Measurements from ENCODE around the gene DPP6.
"Not testable (repeated sequence)": the region's sequence is repeated elsewhere in the genome, so short reads cannot be mapped to it uniquely, and the experiment has no call there.

The DPP6 gene

GRCh38 chr7:154072395-154073181 lies 20.4 kb downstream of the DPP6 start:
- in situ Hi-C loops (cut with MboI; ENCODE audit: low sequenced_read_pairs): not testable (repeated sequence)

- in situ Hi-C loops (cut with MboI; ENCODE audit: low sequenced_read_pairs): not testable (repeated sequence)
These were observed 26.3 kb downstream of the DPP6 start for GRCh38 chr7:154078523-154078922.

GRCh38 chr7:154080249-154080648 lies 28.1 kb downstream of the DPP6 start:
- in situ Hi-C loops (cut with MboI; ENCODE audit: low sequenced_read_pairs): not testable (repeated sequence)

GRCh38 chr7:154087037-154087725 lies 35.0 kb downstream of the DPP6 start:
- in situ Hi-C loops (cut with MboI; ENCODE audit: low sequenced_read_pairs): not testable (repeated sequence)

- in situ Hi-C loops (cut with MboI; ENCODE audit: low sequenced_read_pairs): not testable (repeated sequence)
These were observed 39.9 kb downstream of the DPP6 start for GRCh38 chr7:154092093-154092492.

- in situ Hi-C loops (cut with MboI; ENCODE audit: low sequenced_read_pairs): not testable (repeated sequence)
These were observed 43.0 kb downstream of the DPP6 start for GRCh38 chr7:154095201-154095600.

GRCh38 chr7:154105063-154105462 lies 52.9 kb downstream of the DPP6 start:
- in situ Hi-C loops (cut with MboI; ENCODE audit: low sequenced_read_pairs): not testable (repeated sequence)

GRCh38 chr7:154109615-154110014 lies 57.4 kb downstream of the DPP6 start:
- in situ Hi-C loops (cut with MboI; ENCODE audit: low sequenced_read_pairs): not testable (repeated sequence)

GRCh38 chr7:154113732-154114351 lies 61.6 kb downstream of the DPP6 start:
- in situ Hi-C loops (cut with MboI; ENCODE audit: low sequenced_read_pairs): not testable (repeated sequence)

GRCh38 chr7:154117411-154118390 lies 65.5 kb downstream of the DPP6 start:
- in situ Hi-C loops (cut with MboI; ENCODE audit: low sequenced_read_pairs): not testable (repeated sequence)

GRCh38 chr7:154120825-154121224 lies 68.6 kb downstream of the DPP6 start:
- in situ Hi-C loops (cut with MboI; ENCODE audit: low sequenced_read_pairs): not testable (repeated sequence)

GRCh38 chr7:154122720-154123119 lies 70.5 kb downstream of the DPP6 start:
- in situ Hi-C loops (cut with MboI; ENCODE audit: low sequenced_read_pairs): not testable (repeated sequence)

- in situ Hi-C loops (cut with MboI; ENCODE audit: low sequenced_read_pairs): not testable (repeated sequence)
These were observed 71.2 kb downstream of the DPP6 start for GRCh38 chr7:154123397-154123796.

GRCh38 chr7:154129142-154129541 lies 76.9 kb downstream of the DPP6 start:
- in situ Hi-C loops (cut with MboI; ENCODE audit: low sequenced_read_pairs): not testable (repeated sequence)

GRCh38 chr7:154132617-154133016 lies 80.4 kb downstream of the DPP6 start:
- in situ Hi-C loops (cut with MboI; ENCODE audit: low sequenced_read_pairs): not testable (repeated sequence)

GRCh38 chr7:154133703-154134277 lies 81.6 kb downstream of the DPP6 start:
- in situ Hi-C loops (cut with MboI; ENCODE audit: low sequenced_read_pairs): not testable (repeated sequence)

- in situ Hi-C loops (cut with MboI; ENCODE audit: low sequenced_read_pairs): not testable (repeated sequence)
These were observed 82.5 kb downstream of the DPP6 start for GRCh38 chr7:154134698-154135097.

GRCh38 chr7:154135646-154136045 lies 83.4 kb downstream of the DPP6 start:
- in situ Hi-C loops (cut with MboI; ENCODE audit: low sequenced_read_pairs): not testable (repeated sequence)

- in situ Hi-C loops (cut with MboI; ENCODE audit: low sequenced_read_pairs): not testable (repeated sequence)
These were observed 93.9 kb downstream of the DPP6 start for GRCh38 chr7:154145922-154146706.

- in situ Hi-C loops (cut with MboI; ENCODE audit: low sequenced_read_pairs): not testable (repeated sequence)
These were observed 94.5 kb downstream of the DPP6 start for GRCh38 chr7:154146707-154147038.

Measured in HL-60/S4 (cell line).